Right hindlimb (tissue), 1 donor: ENCODE measurements around the gene SS18.
A peak's percentile ranks its signal among the peaks of the same experiment; 100 is the strongest.

ENCODE experiments used
- DNase-seq: peaks from one replicate; pipeline ENCODE4 v3.0.0-alpha.2; 2018

SS18 gene

DNA sequence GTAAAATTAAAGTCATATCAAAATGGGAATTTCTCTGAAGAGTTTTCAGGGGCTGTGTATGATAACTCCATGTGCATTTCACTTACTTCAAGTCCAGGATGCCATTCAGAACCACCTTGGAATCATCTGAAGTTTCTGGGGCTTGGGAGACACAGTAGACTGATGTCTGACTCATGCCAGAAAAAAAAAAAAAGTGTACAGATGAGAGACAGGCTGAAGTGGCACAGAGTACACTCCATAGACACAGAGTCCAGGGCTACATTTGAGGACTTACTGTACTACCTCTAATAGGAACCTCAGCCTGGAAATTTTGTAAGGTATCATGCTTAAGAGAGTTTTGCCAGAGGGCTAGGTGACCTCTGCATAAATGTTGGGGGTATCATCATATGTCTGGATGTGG lies 92.0 kb downstream of the SS18 start:
- DNase-seq: no peak

- DNase-seq: no peak
Observed at GRCh38 chr18:25992566-25992965, 97.8 kb downstream of the SS18 start.

GRCh38 chr18:25990473-25990872 lies 99.9 kb downstream of the SS18 start:
- no peak for DNase-seq

- no peak for DNase-seq
Observed at GRCh38 chr18:25985707-25986394, 104.6 kb downstream of the SS18 start.

- DNase-seq: no peak
Observed at GRCh38 chr18:25983730-25984129, 106.7 kb downstream of the SS18 start.

GRCh38 chr18:25982961-25983360 lies 107.5 kb downstream of the SS18 start:
- no peak for DNase-seq

GRCh38 chr18:25982153-25982552 lies 108.3 kb downstream of the SS18 start:
- DNase-seq: no peak

GRCh38 chr18:25979369-25980040 lies 110.9 kb downstream of the SS18 start:
- no peak for DNase-seq

DNA sequence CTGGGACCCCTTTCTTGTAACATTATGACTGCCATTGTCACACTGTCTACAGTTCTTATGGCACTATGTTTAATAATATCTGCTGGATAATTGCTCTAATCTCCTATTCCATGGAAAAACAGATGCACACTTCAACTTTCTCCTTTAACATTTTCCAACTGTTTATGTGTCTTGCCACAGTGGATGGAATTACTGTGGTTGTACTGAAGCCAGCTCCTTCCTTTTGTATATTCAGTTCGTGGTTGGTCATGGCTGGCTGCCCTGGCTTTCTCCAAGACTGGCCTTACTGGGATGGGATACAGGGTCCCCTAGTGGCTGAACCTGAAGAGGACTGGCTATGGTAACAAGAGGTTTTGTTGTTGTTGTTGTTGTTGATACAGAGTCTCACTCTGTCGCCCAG lies 113.9 kb downstream of the SS18 start:
- peak; percentile 56 for DNase-seq

- no peak for DNase-seq
Observed at GRCh38 chr18:25974630-25975077, 115.8 kb downstream of the SS18 start.
